GM21529 (cell line): ENCODE data around the gene FXR1.
A peak's percentile ranks its signal among the peaks of the same experiment; 100 is the strongest.
"Not testable (repeated sequence)": the region's sequence is repeated elsewhere in the genome, so short reads cannot be mapped to it uniquely, and the experiment has no call there.

Experiments used
- ATAC-seq: cut with Tn5 transposase; IDR thresholded peaks from one replicate; pipeline ENCODE4 v1.9.1; 2021; ENCODE audit not compliant: unreplicated experiment

The FXR1 gene

DNA sequence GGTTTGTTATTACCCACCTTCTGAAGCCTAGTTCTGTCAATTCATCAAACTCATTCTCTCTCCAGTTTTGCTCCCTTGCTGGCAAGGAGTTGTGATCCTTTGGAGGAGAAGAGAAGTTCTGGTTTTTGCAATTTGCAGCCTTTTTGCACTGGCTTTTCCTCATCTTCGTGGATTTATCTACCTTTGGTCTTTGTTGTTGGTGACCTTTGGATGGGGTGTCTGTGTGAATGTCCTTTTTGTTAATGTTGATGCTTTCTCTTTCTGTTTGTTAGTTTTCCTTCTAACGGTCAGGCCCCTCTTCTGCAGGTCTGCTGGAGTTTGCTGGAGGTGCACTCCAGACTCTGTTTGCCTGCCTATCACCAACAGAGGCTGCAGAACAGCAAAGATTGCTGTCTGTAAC, 91.0 kb downstream of the FXR1 start:
- not testable (repeated sequence) for ATAC-seq

- ATAC-seq: no peak
Observed at GRCh38 chr3:181006541-181006940, 94.1 kb downstream of the FXR1 start.

GRCh38 chr3:181007262-181007661, 94.8 kb downstream of the FXR1 start:
- no peak for ATAC-seq

DNA sequence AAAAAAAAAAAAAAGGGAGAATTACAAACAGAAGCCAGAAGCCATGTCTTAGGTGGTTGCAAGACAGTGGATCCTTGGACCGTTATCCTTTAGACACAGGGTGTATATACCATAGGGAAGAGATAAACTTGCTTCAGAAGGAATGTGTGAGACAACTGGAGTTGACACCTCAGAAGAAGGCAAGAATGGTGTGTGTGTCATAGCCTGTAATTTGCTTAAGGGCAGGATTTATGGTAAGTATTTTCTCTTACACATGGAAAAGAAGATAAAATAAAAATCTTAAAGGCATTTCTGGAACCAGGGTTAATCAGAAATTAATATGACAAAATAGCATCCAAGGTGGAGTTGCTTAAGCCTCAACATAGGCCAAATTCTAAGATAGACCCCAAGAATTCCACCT, 96.3 kb downstream of the FXR1 start:
- ATAC-seq: no peak

- ATAC-seq: peak; percentile 64
Observed at GRCh38 chr3:181009225-181009624, 96.8 kb downstream of the FXR1 start.

DNA sequence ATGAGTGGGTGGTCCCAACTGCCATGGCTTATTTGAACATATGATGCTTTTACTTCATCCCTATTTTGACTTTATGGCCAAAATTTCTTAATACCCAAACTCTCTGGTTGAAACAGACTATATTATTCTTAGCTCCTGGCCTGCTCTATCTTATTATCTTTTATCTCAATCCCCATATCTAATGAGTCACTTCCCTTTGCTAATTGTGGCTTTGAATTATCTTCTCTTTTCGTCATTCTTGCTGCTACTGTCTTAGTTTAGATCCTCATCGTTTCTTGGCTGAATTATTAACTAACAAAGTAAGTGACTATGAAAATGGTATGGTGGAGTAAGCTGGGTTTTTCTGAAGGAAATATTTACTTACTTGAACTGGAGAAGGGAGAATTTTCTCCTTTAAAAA, 105.2 kb downstream of the FXR1 start:
- ATAC-seq: no peak

DNA sequence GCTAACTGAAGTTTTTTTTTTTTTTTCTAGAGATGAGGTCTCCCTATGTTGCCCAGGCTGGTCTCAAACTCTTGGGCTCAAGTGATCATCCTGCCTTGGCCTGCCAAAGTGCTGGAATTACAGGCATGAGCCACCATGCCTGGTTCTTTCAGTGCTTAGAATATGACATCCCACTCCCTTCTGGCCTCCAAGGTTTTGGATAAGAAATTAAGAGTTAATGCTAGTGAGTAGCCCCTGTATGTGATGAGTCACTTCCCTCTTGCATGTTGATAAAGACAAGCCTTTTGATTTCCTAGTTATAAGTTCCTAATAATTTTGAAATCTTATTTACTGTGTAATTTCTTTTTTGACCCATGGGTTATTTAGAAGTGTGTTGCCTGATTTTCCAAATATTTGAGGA, 112.7 kb downstream of the FXR1 start:
- no peak for ATAC-seq

DNA sequence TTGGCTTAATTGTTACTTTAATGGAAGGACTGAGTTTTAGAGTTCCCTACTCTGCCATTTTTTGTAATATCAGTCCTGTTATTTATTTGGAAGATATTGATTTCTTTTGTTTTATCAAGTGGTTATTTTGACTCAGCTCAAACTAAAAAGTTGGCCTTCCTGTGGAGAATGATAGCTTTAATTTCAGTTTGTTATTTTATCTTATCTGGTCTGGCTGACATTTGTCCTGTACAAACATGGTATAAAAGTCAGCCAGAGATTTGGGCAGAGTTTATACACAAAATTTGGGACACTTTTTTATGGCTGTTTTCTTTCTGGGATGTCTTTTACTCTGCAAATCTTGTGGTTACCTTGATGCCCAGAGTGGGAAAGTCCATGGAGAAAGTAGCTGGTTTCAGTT, 118.5 kb downstream of the FXR1 start:
- ATAC-seq: no peak
